HEK293T (cell line): Measurements from ENCODE around the gene KIF13A.

ENCODE experiments used
- FOXA1 ChIP-seq: fragments of 450-650 bp; IDR thresholded peaks from 2 replicates; pipeline ENCODE4 v1.6.1; 2016; ENCODE audit warnings: mild to moderate bottlenecking
- FOXK2 ChIP-seq: fragments of 450-650 bp; IDR thresholded peaks from 2 replicates; pipeline ENCODE4 v1.6.1; 2016; ENCODE audit warnings: mild to moderate bottlenecking
- FOXM1 ChIP-seq: fragments of 450-650 bp; IDR thresholded peaks from 2 replicates; pipeline ENCODE4 v1.6.1; 2017; ENCODE audit warnings: mild to moderate bottlenecking, borderline replicate concordance
- NFRKB ChIP-seq: fragments of 450-650 bp; IDR thresholded peaks from 2 replicates; pipeline ENCODE4 v1.6.1; 2016; ENCODE audit warnings: mild to moderate bottlenecking, moderate library complexity
- SP1 ChIP-seq: fragments of 450-650 bp; IDR thresholded peaks from 2 replicates; pipeline ENCODE4 v1.6.1; 2017
- SUZ12 ChIP-seq: fragments of 450-650 bp; IDR thresholded peaks from 2 replicates; pipeline ENCODE4 v1.6.1; 2016; ENCODE audit warnings: mild to moderate bottlenecking
- TARDBP ChIP-seq: fragments of 450-650 bp; IDR thresholded peaks from 2 replicates; pipeline ENCODE4 v1.6.1; 2016
- ZNF384 ChIP-seq: fragments of 450-650 bp; IDR thresholded peaks from 2 replicates; pipeline ENCODE4 v1.6.1; 2016

DNA sequence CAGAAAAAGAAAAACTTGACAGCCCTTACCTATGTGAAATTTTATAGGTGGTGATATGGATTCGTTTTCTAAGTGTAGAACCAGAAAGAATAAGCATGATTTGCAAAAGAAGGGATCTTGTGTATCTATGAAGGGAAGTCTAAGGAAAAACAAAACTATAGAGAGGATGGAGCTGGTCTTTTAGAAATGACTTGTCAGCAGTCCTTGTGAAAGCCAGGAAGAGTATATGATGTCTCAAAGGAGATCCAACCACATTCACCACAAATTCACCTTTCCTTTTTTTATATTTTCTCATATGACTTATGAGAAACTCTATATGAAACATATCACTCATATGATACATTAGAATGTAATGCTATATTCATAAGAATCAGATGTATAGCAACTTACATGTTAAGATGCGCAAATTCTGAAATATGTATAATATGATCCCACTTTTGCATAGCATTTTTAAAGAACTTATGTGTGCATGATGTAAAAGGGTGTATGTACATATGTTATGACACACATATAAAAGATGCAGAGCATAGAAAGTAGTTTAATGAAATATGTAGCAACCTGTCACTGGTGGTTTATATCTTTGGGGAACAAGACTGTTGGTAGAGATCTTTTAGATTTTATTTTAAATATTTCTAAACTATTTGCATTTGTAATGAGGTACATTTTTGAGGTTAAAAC is 188.8 kb downstream of the KIF13A start:
- no peak for TF ChIP-seq SP1
- no peak for TF ChIP-seq FOXM1
- TF ChIP-seq TARDBP, result no peak
- TF ChIP-seq FOXA1, result no peak
- no peak for TF ChIP-seq SUZ12
- TF ChIP-seq FOXK2, result no peak
- TF ChIP-seq NFRKB, result no peak
- TF ChIP-seq ZNF384, result no peak
